ENCODE data around the gene CFAP157.
A peak's percentile ranks its signal among the peaks of the same experiment; 100 is the strongest.

Gene CFAP157

GRCh38 chr9:127692071-127692470 lies 14.7 kb upstream of the CFAP157 start:
- Histone ChIP-seq H3K4me3 (no peak overlapping the region), H3K27ac (no peak overlapping the region)
- DNase-seq (ENCODE audit: low spot score): no peak
- TF ChIP-seq CTCF (IDR thresholded peaks at IDR 0.05): no peak

DNA sequence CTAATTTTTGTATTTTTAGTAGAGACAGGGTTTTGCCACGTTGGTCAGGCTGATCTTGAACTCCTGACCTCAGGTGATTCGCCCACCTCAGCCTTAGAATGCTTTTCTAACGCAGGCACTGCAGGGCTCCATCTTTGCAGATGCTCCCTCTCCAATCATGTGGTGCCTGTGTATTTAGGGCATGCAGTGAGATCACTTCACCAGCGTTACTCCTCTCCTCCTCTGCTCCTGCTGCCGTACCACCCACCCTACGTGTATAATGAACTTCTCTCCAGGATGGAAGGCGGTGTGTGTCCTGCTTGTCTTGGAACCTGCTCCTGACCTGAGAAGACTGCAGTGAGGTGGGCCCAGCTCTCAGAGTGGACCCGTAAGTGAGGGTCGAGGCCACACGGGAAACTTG lies 13.6 kb upstream of the CFAP157 start:
- no peak for DNase-seq (ENCODE audit: low spot score)
- no peak overlapping the region for H3K4me3 ChIP-seq
- TF ChIP-seq CTCF (IDR thresholded peaks at IDR 0.05): no peak
- no peak overlapping the region for H3K27ac ChIP-seq

DNA sequence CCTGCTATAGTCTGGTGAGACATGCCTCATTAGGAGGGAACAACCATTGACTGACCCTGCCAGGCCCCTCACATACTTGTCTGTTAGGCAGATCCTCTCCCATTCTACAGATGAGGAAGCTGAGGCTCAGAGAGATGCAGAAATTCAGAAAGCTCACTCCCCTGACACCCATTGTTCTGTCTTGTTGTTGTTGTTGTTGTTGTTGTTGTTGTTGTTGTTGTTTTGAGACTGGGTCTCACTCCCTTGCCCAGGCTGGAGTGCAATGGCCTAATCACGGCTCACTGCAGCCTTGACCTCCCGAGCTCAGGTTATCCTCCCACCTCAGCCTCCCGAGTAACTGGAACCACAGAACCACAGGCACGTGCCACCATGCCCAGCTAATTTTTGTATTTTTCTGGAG lies 13.1 kb upstream of the CFAP157 start:
- no peak overlapping the region for H3K27ac ChIP-seq
- no peak for TF ChIP-seq CTCF (IDR thresholded peaks at IDR 0.05)
- DNase-seq (ENCODE audit: low spot score): no peak
- no peak overlapping the region for H3K4me3 ChIP-seq

GRCh38 chr9:127694890-127695720 lies 11.7 kb upstream of the CFAP157 start:
- DNase-seq (ENCODE audit: low spot score): no peak
- H3K27ac ChIP-seq: no peak overlapping the region
- H3K4me3 ChIP-seq: no peak overlapping the region
- TF ChIP-seq CTCF (IDR thresholded peaks at IDR 0.05): no peak

- no peak for DNase-seq (ENCODE audit: low spot score)
- H3K27ac ChIP-seq: no peak overlapping the region
- no peak for TF ChIP-seq CTCF (IDR thresholded peaks at IDR 0.05)
- no peak overlapping the region for H3K4me3 ChIP-seq
Measured at GRCh38 chr9:127697575-127697974, 9.2 kb upstream of the CFAP157 start.

GRCh38 chr9:127698386-127698785 lies 8.4 kb upstream of the CFAP157 start:
- peak overlapping the region in 1 of 2 donors; percentile 90 for H3K27ac ChIP-seq
- no peak overlapping the region for H3K4me3 ChIP-seq
- no peak for TF ChIP-seq CTCF (IDR thresholded peaks at IDR 0.05)
- no peak for DNase-seq (ENCODE audit: low spot score)

- TF ChIP-seq CTCF (IDR thresholded peaks at IDR 0.05): no peak
- DNase-seq (ENCODE audit: low spot score): peak; percentile 99
- peak overlapping the region; percentile 61 for H3K4me3 ChIP-seq
- H3K27ac ChIP-seq: peak overlapping the region; percentile 54 to 90
Measured at GRCh38 chr9:127698985-127699670, 7.7 kb upstream of the CFAP157 start.

All from coronary artery (tissue), 2 donors.